NB4 (cell line): ENCODE data around the gene PLSCR3.

Experiments
- MYC ChIP-seq: IDR thresholded peaks from 2 replicates; pipeline ENCODE4 v1.6.1; 2011; ENCODE audit warnings: low read depth, low read length
- POLR2A ChIP-seq: IDR thresholded peaks from 2 replicates; pipeline ENCODE4 v1.6.1; 2011; ENCODE audit warnings: mild to moderate bottlenecking; ENCODE audit not compliant: insufficient read length; ENCODE audit errors: extremely low read depth
- TF ChIP-seq, protein P1 (sequence below): IDR thresholded peaks from one replicate; pipeline ENCODE4 v1.5.1; 2012; ENCODE audit warnings: low read depth, low read length

DNA sequence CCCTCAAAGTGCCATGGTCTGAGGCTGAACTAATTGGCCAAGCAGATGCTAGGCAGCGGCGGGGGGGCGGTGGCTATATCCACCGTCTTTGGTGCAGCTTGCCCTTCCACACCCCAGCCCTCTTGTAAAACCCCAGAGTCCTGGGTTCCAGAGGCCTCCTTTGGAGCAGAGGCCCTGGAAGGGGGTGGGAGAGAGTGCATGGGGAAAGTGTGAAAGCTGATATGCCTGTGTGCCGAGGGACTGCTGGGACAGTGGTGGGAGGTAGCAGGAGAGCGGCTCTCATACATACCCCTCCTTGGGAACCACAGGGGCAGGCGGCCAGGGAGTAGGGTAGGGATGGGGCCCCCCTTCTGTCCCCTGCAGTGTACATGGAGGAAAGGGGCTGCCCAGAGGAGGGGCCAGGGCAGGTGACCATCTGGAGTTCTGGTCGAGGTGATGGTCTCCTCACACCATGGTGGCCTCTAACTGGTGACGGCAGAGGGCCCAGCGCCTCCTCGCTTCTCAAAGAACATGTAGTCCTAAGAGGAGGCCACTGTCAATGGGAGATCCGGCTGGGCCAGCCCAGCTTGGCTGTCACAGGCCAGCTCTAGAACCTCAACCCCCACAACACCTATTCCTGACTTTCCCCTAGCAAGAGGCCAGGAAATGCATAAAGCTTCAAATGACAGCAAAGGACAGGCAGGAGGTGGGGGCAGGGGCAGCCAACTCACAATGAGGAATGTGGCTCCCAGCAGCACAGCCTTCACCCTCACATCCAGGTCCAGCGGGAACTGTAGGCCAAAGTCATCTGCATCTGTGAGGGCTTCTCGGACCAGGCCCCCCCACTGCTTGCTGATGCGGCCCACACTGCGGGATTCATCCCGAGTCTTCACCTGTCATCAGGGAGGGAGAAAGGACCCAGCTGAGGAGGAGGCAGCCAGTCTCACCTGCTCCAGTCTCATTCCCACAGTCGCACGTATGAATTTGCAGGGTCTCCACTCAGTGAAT lies 4.1 kb downstream of the PLSCR3 start:
- TF ChIP-seq POLR2A, result no peak
- TF ChIP-seq, protein P1, sequence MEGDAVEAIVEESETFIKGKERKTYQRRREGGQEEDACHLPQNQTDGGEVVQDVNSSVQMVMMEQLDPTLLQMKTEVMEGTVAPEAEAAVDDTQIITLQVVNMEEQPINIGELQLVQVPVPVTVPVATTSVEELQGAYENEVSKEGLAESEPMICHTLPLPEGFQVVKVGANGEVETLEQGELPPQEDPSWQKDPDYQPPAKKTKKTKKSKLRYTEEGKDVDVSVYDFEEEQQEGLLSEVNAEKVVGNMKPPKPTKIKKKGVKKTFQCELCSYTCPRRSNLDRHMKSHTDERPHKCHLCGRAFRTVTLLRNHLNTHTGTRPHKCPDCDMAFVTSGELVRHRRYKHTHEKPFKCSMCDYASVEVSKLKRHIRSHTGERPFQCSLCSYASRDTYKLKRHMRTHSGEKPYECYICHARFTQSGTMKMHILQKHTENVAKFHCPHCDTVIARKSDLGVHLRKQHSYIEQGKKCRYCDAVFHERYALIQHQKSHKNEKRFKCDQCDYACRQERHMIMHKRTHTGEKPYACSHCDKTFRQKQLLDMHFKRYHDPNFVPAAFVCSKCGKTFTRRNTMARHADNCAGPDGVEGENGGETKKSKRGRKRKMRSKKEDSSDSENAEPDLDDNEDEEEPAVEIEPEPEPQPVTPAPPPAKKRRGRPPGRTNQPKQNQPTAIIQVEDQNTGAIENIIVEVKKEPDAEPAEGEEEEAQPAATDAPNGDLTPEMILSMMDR, result no peak
- no peak for TF ChIP-seq MYC
